ENCODE data around the gene STUM.

The STUM gene

GRCh38 chr1:226575739-226576378, 27.3 kb downstream of the STUM start:
- no peak for TF ChIP-seq CTCF (IDR thresholded peaks at IDR 0.05; ENCODE audit: control extremely low read depth, extremely low read depth, low read depth, missing control alignments)
- CTCF ChIA-PET: interaction anchor here (1.5 kb wide), 1 partner anchor 9 kb away, joined by 3 read pairs; no protein-coding TSS in a partner anchor
- POLR2A ChIA-PET: no interaction called here
- DNase-seq (ENCODE audit: extremely low spot score): no peak

- CTCF ChIA-PET: interaction anchor here (1.1 to 1.2 kb wide), 2 partner anchors 12 to 50 kb away, joined by 3 to 4 read pairs; no protein-coding TSS in a partner anchor
- POLR2A ChIA-PET: no interaction called here
- no peak for DNase-seq (ENCODE audit: extremely low spot score)
- TF ChIP-seq CTCF (IDR thresholded peaks at IDR 0.05; ENCODE audit: control extremely low read depth, extremely low read depth, low read depth, missing control alignments): no peak
Measured at GRCh38 chr1:226576601-226577000, 28.0 kb downstream of the STUM start.

GRCh38 chr1:226577401-226578180, 29.0 kb downstream of the STUM start:
- no peak for TF ChIP-seq CTCF (IDR thresholded peaks at IDR 0.05; ENCODE audit: control extremely low read depth, extremely low read depth, low read depth, missing control alignments)
- POLR2A ChIA-PET: no interaction called here
- DNase-seq (ENCODE audit: extremely low spot score): no peak
- CTCF ChIA-PET: interaction anchor here (1.1 to 1.2 kb wide), 2 partner anchors 11 to 49 kb away, joined by 3 to 4 read pairs; no protein-coding TSS in a partner anchor

- TF ChIP-seq CTCF (IDR thresholded peaks at IDR 0.05; ENCODE audit: control extremely low read depth, extremely low read depth, low read depth, missing control alignments): no peak
- CTCF ChIA-PET: no interaction called here
- DNase-seq (ENCODE audit: extremely low spot score): no peak
- POLR2A ChIA-PET: no interaction called here
Measured at GRCh38 chr1:226578946-226579578, 30.5 kb downstream of the STUM start.

GRCh38 chr1:226579781-226580323, 31.3 kb downstream of the STUM start:
- no peak for TF ChIP-seq CTCF (IDR thresholded peaks at IDR 0.05; ENCODE audit: control extremely low read depth, extremely low read depth, low read depth, missing control alignments)
- CTCF ChIA-PET: interaction anchor here (1.0 to 2.4 kb wide), 2 partner anchors 12 to 28 kb away, joined by 3 to 12 read pairs; no protein-coding TSS in a partner anchor
- POLR2A ChIA-PET: no interaction called here
- no peak for DNase-seq (ENCODE audit: extremely low spot score)

GRCh38 chr1:226580625-226581270, 32.2 kb downstream of the STUM start:
- no peak for TF ChIP-seq CTCF (IDR thresholded peaks at IDR 0.05; ENCODE audit: control extremely low read depth, extremely low read depth, low read depth, missing control alignments)
- DNase-seq (ENCODE audit: extremely low spot score): no peak
- ChIA-PET POLR2A (no interaction called here), CTCF (interaction anchor here (0.9 to 2.4 kb wide), 5 partner anchors 13 to 55 kb away, joined by 3 to 12 read pairs (median 4); no protein-coding TSS in a partner anchor)

All from GM10248 (cell line).